GM12891 (cell line): ENCODE data around the gene TMX2. TPM values are rescaled to one million over a fixed set of nuclear protein-coding genes. Genes with fewer than 3 reads are reported as not detected.

Experiments
- DNase-seq: peaks from one replicate; pipeline ENCODE4 v3.0.0; 2011; ENCODE audit warnings: low spot score; ENCODE audit not compliant: insufficient read length
- FAIRE-seq: peaks from 2 replicates; lab custom pipeline; 2011; peaks lifted over from hg19 to GRCh38; lab: Jason Lieb, UNC
- PAX5 ChIP-seq: IDR thresholded peaks from 2 replicates; pipeline ENCODE4 v1.6.1; 2011; ENCODE audit warnings: low read length, moderate library complexity, mild to moderate bottlenecking; ENCODE audit not compliant: insufficient read depth, severe bottlenecking
- POLR2A ChIP-seq: IDR thresholded peaks from 2 replicates; pipeline ENCODE4 v1.6.1; 2011; ENCODE audit warnings: low read depth, low read length, control low read depth
- POLR2AphosphoS5 ChIP-seq: IDR thresholded peaks from 2 replicates; pipeline ENCODE4 v1.6.1; 2011; ENCODE audit warnings: low read depth, low read length, control low read depth
- POU2F2 ChIP-seq: IDR thresholded peaks from 2 replicates; pipeline ENCODE4 v1.6.1; 2011; ENCODE audit warnings: low read depth, mild to moderate bottlenecking, control low read depth, low read length, moderate library complexity
- SPI1 ChIP-seq: IDR thresholded peaks from 2 replicates; pipeline ENCODE4 v1.6.1; 2011; ENCODE audit warnings: low read depth, low read length, control low read depth
- TAF1 ChIP-seq: IDR thresholded peaks from 2 replicates; pipeline ENCODE4 v1.6.1; 2011; ENCODE audit warnings: low read depth, low read length, control low read depth
- polyA plus RNA-seq: library from polyadenylated mRNA; unstranded; fragments of >200 nt; gene quantifications from one replicate; pipeline ENCODE4 v1.2.1, GENCODE V29; 2012; ENCODE audit warnings: low read depth, missing spikeins, inconsistent platforms; ENCODE audit not compliant: missing spikeins

TMX2 gene
- polyA plus RNA-seq, result 50.1 TPM

GRCh38 chr11:57712256-57713150, at the start of gene TMX2:
Gene TMX2, plus strand, starts transcription at chr11:57712593. Its CDS starts 26 bp downstream, at chr11:57712619.
- peak; percentile 97 for FAIRE-seq

GRCh38 chr11:57662893-57663292, 49.5 kb upstream of the TMX2 start:
- FAIRE-seq, result no peak

More at GRCh38 chr11:57712256-57713150, at the start of gene TMX2:
- peak; percentile 75 for TF ChIP-seq POLR2AphosphoS5
- TF ChIP-seq POLR2A, result peak; percentile 70; the same call in 1 of the 2 replicates
- TF ChIP-seq POU2F2, result no peak
- no peak for TF ChIP-seq SPI1
- peak; percentile 72 for TF ChIP-seq TAF1
- no peak for TF ChIP-seq PAX5
- DNase-seq, result peak; percentile 71

DNA sequence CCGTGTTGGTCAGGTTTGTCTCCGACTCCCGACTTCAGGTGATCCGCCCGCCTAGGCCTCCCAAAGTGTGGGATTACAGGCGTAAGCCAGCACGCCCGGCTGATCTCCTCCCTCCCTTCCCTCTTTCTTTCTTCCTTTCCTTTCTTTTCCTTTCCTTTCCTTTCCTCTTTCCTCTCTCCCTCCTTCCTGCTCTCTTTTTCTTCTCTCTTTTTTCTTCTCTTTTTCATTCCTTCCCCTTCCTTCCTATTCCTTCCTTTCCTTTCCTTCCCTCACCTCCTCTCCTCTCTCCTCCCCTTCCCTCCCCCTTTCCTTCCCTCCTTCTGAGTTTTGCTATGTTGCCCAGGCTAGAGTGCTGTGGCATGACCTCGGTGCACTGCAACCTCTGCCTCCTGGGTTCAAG, 48.4 kb upstream of the TMX2 start:
- TF ChIP-seq POLR2A (no peak), POU2F2 (no peak), TAF1 (no peak), POLR2AphosphoS5 (no peak), SPI1 (no peak), PAX5 (no peak)
- DNase-seq (no peak), FAIRE-seq (no peak)

More at GRCh38 chr11:57662893-57663292, 49.5 kb upstream of the TMX2 start:
- TF ChIP-seq PAX5, result no peak
- DNase-seq, result no peak

DNA sequence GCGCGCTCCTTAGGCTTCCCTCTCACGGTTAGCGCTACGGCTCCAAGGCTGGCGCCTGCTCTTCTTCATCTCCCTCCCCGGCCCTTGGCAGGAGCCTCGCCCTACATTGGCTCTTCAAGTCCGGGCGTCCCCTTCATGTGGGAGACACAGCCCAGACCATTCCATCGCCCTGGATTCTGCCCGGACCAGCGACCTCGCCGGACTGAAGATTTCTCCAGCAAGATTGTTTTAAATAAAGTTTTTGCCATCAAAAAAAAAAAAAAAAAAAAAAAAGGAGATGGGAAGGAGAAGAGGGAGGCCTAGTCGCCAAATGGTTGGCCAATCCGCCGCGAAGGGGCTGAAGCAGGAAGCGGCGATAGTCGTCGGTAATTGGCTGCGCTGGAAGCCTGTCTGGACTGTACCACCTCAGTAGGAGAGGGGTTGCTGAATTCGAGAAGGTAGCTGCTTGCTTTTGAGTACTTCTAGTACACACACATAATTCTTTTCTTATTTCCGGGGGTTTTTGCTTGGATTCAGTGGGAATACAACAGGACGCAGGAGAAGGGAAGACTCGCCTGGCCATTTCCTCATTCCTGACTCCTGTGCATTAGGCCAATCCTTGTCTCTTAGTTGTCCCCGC, 45.2 kb upstream of the TMX2 start:
- no peak for TF ChIP-seq PAX5
- peak; percentile 76 for TF ChIP-seq SPI1
- DNase-seq, result peak; percentile 82
- no peak for FAIRE-seq

DNA sequence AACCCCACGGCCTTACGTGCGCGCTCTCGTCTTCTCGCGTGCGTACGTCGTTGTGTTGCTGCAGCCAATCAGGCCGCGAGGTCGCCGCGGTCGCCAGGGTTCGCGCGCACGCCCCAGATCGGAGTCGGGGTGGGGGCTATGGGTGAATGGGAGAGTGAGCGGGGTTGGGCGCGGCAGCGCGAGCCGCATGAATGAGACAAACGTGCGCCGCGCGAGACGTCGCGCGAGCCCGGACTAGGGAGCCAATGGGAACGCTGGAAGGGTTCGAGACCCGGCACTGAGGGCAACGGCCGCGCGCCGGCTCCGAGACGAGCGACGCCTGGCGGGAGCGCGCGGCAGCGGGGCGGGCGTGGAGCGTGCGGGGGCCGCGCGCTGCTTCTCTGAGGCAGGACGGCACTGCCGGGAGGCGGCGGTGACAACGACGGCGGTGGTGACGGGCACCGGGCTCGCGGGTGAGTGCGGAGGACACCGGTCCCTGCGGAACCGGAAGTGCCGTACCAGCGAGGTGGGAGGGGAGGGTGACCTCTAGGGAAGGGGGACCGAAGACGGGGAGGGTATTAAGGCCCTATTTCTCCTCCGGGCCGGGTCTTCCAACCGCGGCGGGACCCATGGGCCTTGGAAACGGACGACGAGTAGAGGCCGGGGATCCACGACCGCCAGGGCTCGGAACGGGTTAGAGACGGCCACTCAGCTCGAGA, 44.5 kb upstream of the TMX2 start, which contains the start of gene ZDHHC5:
TSS of gene ZDHHC5 (plus strand) at position 379 of the 698 bp plus-strand sequence. CDS start 4,977 bp downstream, outside the sequence.
- DNase-seq, result peak; percentile 95
- peak; percentile 99 for FAIRE-seq
- TF ChIP-seq POLR2AphosphoS5 (peak; percentile 73; the same call in 1 of the 2 replicates), PAX5 (peak; percentile 2), SPI1 (no peak), TAF1 (peak; percentile 83), POLR2A (peak; percentile 92), POU2F2 (peak; percentile 39; the same call in 1 of the 2 replicates)

- DNase-seq (no peak), FAIRE-seq (peak; percentile 60)
- TF ChIP-seq POLR2A, result no peak
- TF ChIP-seq POU2F2, result no peak
- no peak for TF ChIP-seq POLR2AphosphoS5
- no peak for TF ChIP-seq PAX5
Measured at GRCh38 chr11:57668434-57668782, 44.0 kb upstream of the TMX2 start.

DNA sequence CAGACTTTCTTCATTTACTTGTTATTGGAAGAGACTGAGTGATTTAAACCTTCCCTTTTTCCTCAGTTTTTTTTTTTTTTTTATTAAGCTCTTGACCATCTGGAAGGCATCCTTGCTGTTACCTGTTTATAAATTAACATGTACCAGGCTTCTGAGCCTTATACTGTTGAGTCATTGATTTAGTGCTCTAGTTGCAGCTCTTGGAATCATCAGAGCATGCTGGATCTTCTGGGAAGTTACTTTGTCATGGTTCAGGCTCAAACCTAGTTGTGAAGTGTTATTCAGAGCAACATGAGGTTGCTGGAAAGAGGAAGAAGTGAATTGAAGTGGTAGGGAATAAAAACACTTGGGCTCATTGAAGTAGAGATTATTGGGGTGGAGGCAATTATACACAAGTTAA, 38.1 kb upstream of the TMX2 start:
- FAIRE-seq (no peak), DNase-seq (no peak)
- TF ChIP-seq POLR2AphosphoS5 (no peak), POU2F2 (no peak), PAX5 (no peak), SPI1 (no peak), TAF1 (no peak), POLR2A (no peak)

GRCh38 chr11:57675176-57675941, 37.0 kb upstream of the TMX2 start:
- DNase-seq (no peak), FAIRE-seq (no peak)
- TF ChIP-seq PAX5 (no peak), POLR2AphosphoS5 (no peak), POLR2A (no peak), SPI1 (no peak), TAF1 (no peak), POU2F2 (no peak)

- no peak for FAIRE-seq
- TF ChIP-seq POLR2A, result no peak
- TF ChIP-seq POU2F2, result no peak
- no peak for DNase-seq
Measured at GRCh38 chr11:57679396-57679795, 33.0 kb upstream of the TMX2 start.
